GM23338 (cell line): ENCODE data around the gene TMIGD3. TPM values are rescaled to one million over a fixed set of nuclear protein-coding genes. Genes with fewer than 3 reads are reported as not detected.

Experiments
- ATAC-seq: fragments of 200-7000 bp; cut with Tn5 transposase; 3 replicates; pipeline ENCODE4 v1.9.1; 2020
- DNase-seq: peaks from one replicate; pipeline ENCODE4 v3.0.0-alpha.2; 2015; ENCODE audit warnings: low spot score
- H2AFZ ChIP-seq: fragments of 200-600 bp; sonication (generic); 2 replicates; pipeline ENCODE4 v1.8.0; 2016; ENCODE audit warnings: antibody characterized with exemption, mild to moderate bottlenecking, moderate library complexity
- H3F3A ChIP-seq: fragments of 200-600 bp; sonication (generic); replicated peaks from 2 replicates; pipeline ENCODE4 v1.8.0; 2017; ENCODE audit warnings: antibody characterized with exemption, mixed run types, low read depth
- H3K27ac ChIP-seq: fragments of 200-600 bp; sonication (generic); 2 replicates; pipeline ENCODE4 v1.6.1; 2016; ENCODE audit warnings: low read depth
- H3K27me3 ChIP-seq: fragments of 200-600 bp; sonication (generic); 2 replicates; pipeline ENCODE4 v1.8.0; 2016; ENCODE audit warnings: mild to moderate bottlenecking, mixed run types, moderate library complexity; ENCODE audit not compliant: insufficient read depth
- H3K36me3 ChIP-seq: fragments of 200-600 bp; sonication (generic); 2 replicates; pipeline ENCODE4 v1.8.0; 2016; ENCODE audit warnings: mild to moderate bottlenecking; ENCODE audit not compliant: insufficient read depth
- H3K4me1 ChIP-seq: fragments of 200-600 bp; sonication (generic); 2 replicates; pipeline ENCODE4 v1.8.0; 2016; ENCODE audit warnings: mild to moderate bottlenecking, moderate library complexity; ENCODE audit not compliant: insufficient read depth
- H3K4me2 ChIP-seq: fragments of 200-600 bp; sonication (generic); 2 replicates; pipeline ENCODE4 v1.7.1; 2017; ENCODE audit warnings: mixed run types
- H3K4me3 ChIP-seq: fragments of 200-600 bp; sonication (generic); 2 replicates; pipeline ENCODE4 v1.6.1; 2016; ENCODE audit warnings: mixed run types
- H3K79me2 ChIP-seq: fragments of 200-600 bp; sonication (generic); replicated peaks from 2 replicates; pipeline ENCODE4 v1.8.0; 2017; ENCODE audit warnings: mild to moderate bottlenecking; ENCODE audit not compliant: insufficient read depth
- H3K9me2 ChIP-seq: fragments of 200-600 bp; sonication (generic); 2 replicates; pipeline ENCODE4 v1.8.0; 2017; ENCODE audit not compliant: insufficient read depth
- H4K20me1 ChIP-seq: fragments of 200-600 bp; sonication (generic); replicated peaks from 2 replicates; pipeline ENCODE4 v1.8.0; 2017; ENCODE audit warnings: mild to moderate bottlenecking; ENCODE audit not compliant: insufficient read depth
- H3K27ac Mint-ChIP-seq: 2 replicates; pipeline ENCODE4 v1.8.0; 2020; ENCODE audit warnings: inconsistent platforms, mild to moderate bottlenecking, moderate library complexity, mixed read lengths
- H3K27me3 Mint-ChIP-seq: 3 replicates; pipeline ENCODE4 v1.8.0; 2022; ENCODE audit warnings: low read depth, mild to moderate bottlenecking, moderate library complexity, mixed read lengths, inconsistent platforms; ENCODE audit not compliant: insufficient read depth, poor library complexity
- H3K36me3 Mint-ChIP-seq: 3 replicates; pipeline ENCODE4 v1.8.0; 2021; ENCODE audit warnings: low read depth, mild to moderate bottlenecking, inconsistent platforms, moderate library complexity, mixed read lengths
- H3K4me1 Mint-ChIP-seq: 3 replicates; pipeline ENCODE4 v1.8.0; 2020; ENCODE audit warnings: mild to moderate bottlenecking, inconsistent platforms, mixed read lengths
- H3K4me3 Mint-ChIP-seq: 3 replicates; pipeline ENCODE4 v1.8.0; 2021; ENCODE audit warnings: moderate library complexity, mild to moderate bottlenecking, inconsistent platforms, mixed read lengths
- H3K9me3 Mint-ChIP-seq: 3 replicates; pipeline ENCODE4 v1.8.0; 2020; ENCODE audit warnings: moderate library complexity, mild to moderate bottlenecking, inconsistent platforms, mixed read lengths
- CTCF ChIP-seq, 2 experiments: fragments of 200-600 bp in 1 of 2; sonication (generic) in 1 of 2; conservative IDR thresholded peaks; 2 replicates each; pipeline versions ENCODE4 v1.5.1 to v1.6.1; 2016 to 2017; ENCODE audit warnings: antibody characterized with exemption in 2 of 2, low read depth in 2 of 2, mild to moderate bottlenecking in 2 of 2, moderate library complexity in 1 of 2
- JUNB ChIP-seq: IDR thresholded peaks from one replicate; pipeline ENCODE4 v1.6.1; 2016; ENCODE audit warnings: antibody characterized with exemption; ENCODE audit not compliant: unreplicated experiment
- ZNF462 ChIP-seq: fragments of 250-450 bp; sonication (Bioruptor Pico); IDR thresholded peaks from 2 replicates; pipeline ENCODE4 v1.5.0; 2020; ENCODE audit warnings: mild to moderate bottlenecking, moderate library complexity
- polyA plus RNA-seq: library from polyadenylated mRNA; unstranded; fragments of >200 nt; fragmentation: Nextera tagmentation; extraction: Ambion mirVana; gene quantifications from 2 replicates; pipeline ENCODE4 v1.2.1, GENCODE V29; 2016
- total RNA-seq: library from RNA; depleted of rRNA; stranded (reverse); fragments of >200 nt; shearing (Covaris generic); gene quantifications from 2 replicates; pipeline ENCODE4 v1.2.3, GENCODE V29; 2014

TMIGD3 gene
- total and polyA plus RNA-seq, 2 experiments from 2014 or later, result not detected

GRCh38 chr1:111483166-111483565, 20.3 kb downstream of the TMIGD3 start (continued):
- TF ChIP-seq ZNF462 (CRISPR knock-in tag), result no peak

GRCh38 chr1:111481387-111482221, 21.8 kb downstream of the TMIGD3 start:
- no peaks in the 10 kb centered on the region for H3K9me2 ChIP-seq
- H3K4me1 ChIP-seq, result no peaks in the 10 kb centered on the region
- Mint-ChIP-seq H3K4me3 (no peak overlapping the region), H3K36me3 (no peaks in the 10 kb centered on the region), H3K27ac (no peak overlapping the region; the same call in 1 of the 2 replicates), H3K27me3 (no peaks in the 10 kb centered on the region), H3K4me1 (peaks cover 2% of the 10 kb centered on the region; the same call in 1 of the 3 replicates), H3K9me3 (no peaks in the 10 kb centered on the region)
- H3K4me3 ChIP-seq, result no peak overlapping the region
- no peak overlapping the region for H2AFZ ChIP-seq
- H3K36me3 ChIP-seq, result no peaks in the 10 kb centered on the region
- no peaks in the 10 kb centered on the region for H3K79me2 ChIP-seq
- H3K4me2 ChIP-seq, result no peak overlapping the region
- TF ChIP-seq ZNF462 (CRISPR knock-in tag) (no peak), CTCF (conservative IDR thresholded peaks at IDR 0.05; ENCODE audit: low read depth in 2 of 2) (peak; percentile 70 to 94), JUNB (no peak)
- ATAC-seq, result peak; percentile 100
- H3F3A ChIP-seq, result no peaks in the 10 kb centered on the region
- no peaks in the 10 kb centered on the region for H4K20me1 ChIP-seq
- peak; percentile 84 for DNase-seq
- H3K27me3 ChIP-seq, result no peaks in the 10 kb centered on the region
- H3K27ac ChIP-seq, result no peak overlapping the region
